Caco-2 (cell line): Measurements from ENCODE around the gene PIP5KL1. TPM values are rescaled to one million over a fixed set of nuclear protein-coding genes. Genes with fewer than 3 reads are reported as not detected.

Experiments used
- BruUV-seq: library from RNA; stranded (reverse); fragments of 400-500 nt; replicated peaks from 2 replicates; lab custom pipeline; 2021; lab: Mats Ljungman, UMichigan
- CTCF ChIA-PET: fragments of 300-600 bp; sonication (Branson Sonifier 250); formaldehyde crosslinking; loops from one replicate; lab custom pipeline; 2022; ENCODE audit warnings: antibody characterized with exemption; lab: Charles Lee
- POLR2A ChIA-PET: fragments of 300-600 bp; sonication (Branson Sonifier 250); formaldehyde crosslinking; loops from one replicate; lab custom pipeline; 2022; ENCODE audit warnings: antibody characterized with exemption; lab: Charles Lee
- DNase-seq, 2 experiments: peaks; one replicate each; pipeline versions ENCODE4 v3.0.0 to v3.0.0-alpha.2; 2020 to 2022
- H3K27me3 ChIP-seq: replicated peaks from 2 replicates; pipeline ENCODE4 v1.6.0; 2011; ENCODE audit warnings: low read length; ENCODE audit not compliant: control insufficient read depth, insufficient read depth
- H3K36me3 ChIP-seq: 2 replicates; pipeline ENCODE4 v1.5.1; 2011; ENCODE audit warnings: low read length; ENCODE audit not compliant: control insufficient read depth, insufficient read depth
- H3K4me1 ChIP-seq: fragments of 250-450 bp; sonication (Bioruptor Pico); 2 replicates; pipeline ENCODE4 v1.5.1; 2020; ENCODE audit warnings: mild to moderate bottlenecking
- H3K4me3 ChIP-seq: 2 replicates; pipeline ENCODE4 v1.5.1; 2011; ENCODE audit warnings: low read depth, mild to moderate bottlenecking, control low read depth, low read length
- H3K9me3 ChIP-seq: fragments of 250-450 bp; sonication (Bioruptor Pico); 2 replicates; pipeline ENCODE4 v1.5.1; 2020; ENCODE audit warnings: mild to moderate bottlenecking, moderate library complexity
- H3K27ac Mint-ChIP-seq: one replicate; pipeline ENCODE4 v1.8.0; 2022; ENCODE audit warnings: mixed read lengths; ENCODE audit not compliant: unreplicated experiment
- H3K27me3 Mint-ChIP-seq: one replicate; pipeline ENCODE4 v1.8.0; 2022; ENCODE audit warnings: mixed read lengths; ENCODE audit not compliant: insufficient read depth, unreplicated experiment
- H3K36me3 Mint-ChIP-seq: one replicate; pipeline ENCODE4 v1.8.0; 2022; ENCODE audit warnings: mild to moderate bottlenecking, mixed read lengths; ENCODE audit not compliant: insufficient read depth, unreplicated experiment
- H3K4me1 Mint-ChIP-seq: one replicate; pipeline ENCODE4 v1.8.0; 2022; ENCODE audit warnings: low read depth, mixed read lengths; ENCODE audit not compliant: unreplicated experiment
- H3K4me3 Mint-ChIP-seq: one replicate; pipeline ENCODE4 v1.8.0; 2022; ENCODE audit warnings: mild to moderate bottlenecking, moderate library complexity, mixed read lengths; ENCODE audit not compliant: unreplicated experiment
- H3K9me3 Mint-ChIP-seq: one replicate; pipeline ENCODE4 v1.8.0; 2022; ENCODE audit warnings: mixed read lengths; ENCODE audit not compliant: unreplicated experiment
- intact Hi-C: fragments of 100-400 bp; cut with micrococcal nuclease; formaldehyde crosslinking; loops from one replicate; pipeline ENCODE4 v1.10.0; 2022; ENCODE audit not compliant: unreplicated experiment
- total RNA-seq: library from RNA; stranded (reverse); gene quantifications from 2 replicates; pipeline ENCODE4 v1.2.3, GENCODE V29; 2022
- TF ChIP-seq, protein P1 (sequence below), 2 experiments: fragments of 200-600 bp in 1 of 2; IDR thresholded peaks; 1 replicate in 1 of 2; 2 replicates in 1 of 2; pipeline versions ENCODE4 v1.5.1 to v1.8.0; 2011 to 2022; ENCODE audit warnings: antibody characterized with exemption in 1 of 2, control low read depth in 1 of 2, inconsistent platforms in 1 of 2, low read depth in 1 of 2, low read length in 1 of 2, mild to moderate bottlenecking in 1 of 2, moderate library complexity in 1 of 2; ENCODE audit not compliant: insufficient read depth in 1 of 2, severe bottlenecking in 1 of 2, unreplicated experiment in 1 of 2

The PIP5KL1 gene
- total RNA-seq, 1 experiment from 2014 or later: 2.3 TPM

DNA sequence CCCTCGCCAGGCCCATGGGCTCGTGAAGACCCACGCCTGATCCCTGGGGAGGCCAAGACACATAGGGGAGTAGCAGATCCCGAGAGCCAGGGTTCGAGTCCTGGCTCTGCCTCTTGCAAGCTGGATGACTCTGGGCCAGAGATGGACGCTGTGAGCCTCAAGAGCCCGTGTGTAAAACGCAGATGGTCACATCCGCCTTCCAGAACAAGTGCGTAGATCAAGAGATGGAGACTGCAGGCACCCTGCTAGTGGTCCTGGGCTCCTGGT, 22.0 kb downstream of the PIP5KL1 start:
- no peak for DNase-seq
- no TSS peak for BruUV-seq
- peaks cover 25% of the 10 kb centered on the region for H3K4me1 ChIP-seq
- Mint-ChIP-seq H3K9me3 (no peaks in the 10 kb centered on the region), H3K4me1 (no peaks in the 10 kb centered on the region), H3K36me3 (no peaks in the 10 kb centered on the region), H3K27ac (no peak overlapping the region), H3K4me3 (no peak overlapping the region), H3K27me3 (no peaks in the 10 kb centered on the region)
- POLR2A ChIA-PET: no interaction called here
- H3K4me3 ChIP-seq: no peak overlapping the region
- H3K9me3 ChIP-seq: no peaks in the 10 kb centered on the region
- intact Hi-C loops: no loop called here
- CTCF ChIA-PET: no interaction called here
- no peaks in the 10 kb centered on the region; the same call in 1 of the 2 replicates for H3K36me3 ChIP-seq
- TF ChIP-seq, protein P1, sequence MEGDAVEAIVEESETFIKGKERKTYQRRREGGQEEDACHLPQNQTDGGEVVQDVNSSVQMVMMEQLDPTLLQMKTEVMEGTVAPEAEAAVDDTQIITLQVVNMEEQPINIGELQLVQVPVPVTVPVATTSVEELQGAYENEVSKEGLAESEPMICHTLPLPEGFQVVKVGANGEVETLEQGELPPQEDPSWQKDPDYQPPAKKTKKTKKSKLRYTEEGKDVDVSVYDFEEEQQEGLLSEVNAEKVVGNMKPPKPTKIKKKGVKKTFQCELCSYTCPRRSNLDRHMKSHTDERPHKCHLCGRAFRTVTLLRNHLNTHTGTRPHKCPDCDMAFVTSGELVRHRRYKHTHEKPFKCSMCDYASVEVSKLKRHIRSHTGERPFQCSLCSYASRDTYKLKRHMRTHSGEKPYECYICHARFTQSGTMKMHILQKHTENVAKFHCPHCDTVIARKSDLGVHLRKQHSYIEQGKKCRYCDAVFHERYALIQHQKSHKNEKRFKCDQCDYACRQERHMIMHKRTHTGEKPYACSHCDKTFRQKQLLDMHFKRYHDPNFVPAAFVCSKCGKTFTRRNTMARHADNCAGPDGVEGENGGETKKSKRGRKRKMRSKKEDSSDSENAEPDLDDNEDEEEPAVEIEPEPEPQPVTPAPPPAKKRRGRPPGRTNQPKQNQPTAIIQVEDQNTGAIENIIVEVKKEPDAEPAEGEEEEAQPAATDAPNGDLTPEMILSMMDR (IDR thresholded peaks at IDR 0.05; ENCODE audit: insufficient read depth in 1 of 2, low read depth in 1 of 2, low read length in 1 of 2, severe bottlenecking in 1 of 2, unreplicated experiment in 1 of 2): no peak
- H3K27me3 ChIP-seq: no peaks in the 10 kb centered on the region

DNA sequence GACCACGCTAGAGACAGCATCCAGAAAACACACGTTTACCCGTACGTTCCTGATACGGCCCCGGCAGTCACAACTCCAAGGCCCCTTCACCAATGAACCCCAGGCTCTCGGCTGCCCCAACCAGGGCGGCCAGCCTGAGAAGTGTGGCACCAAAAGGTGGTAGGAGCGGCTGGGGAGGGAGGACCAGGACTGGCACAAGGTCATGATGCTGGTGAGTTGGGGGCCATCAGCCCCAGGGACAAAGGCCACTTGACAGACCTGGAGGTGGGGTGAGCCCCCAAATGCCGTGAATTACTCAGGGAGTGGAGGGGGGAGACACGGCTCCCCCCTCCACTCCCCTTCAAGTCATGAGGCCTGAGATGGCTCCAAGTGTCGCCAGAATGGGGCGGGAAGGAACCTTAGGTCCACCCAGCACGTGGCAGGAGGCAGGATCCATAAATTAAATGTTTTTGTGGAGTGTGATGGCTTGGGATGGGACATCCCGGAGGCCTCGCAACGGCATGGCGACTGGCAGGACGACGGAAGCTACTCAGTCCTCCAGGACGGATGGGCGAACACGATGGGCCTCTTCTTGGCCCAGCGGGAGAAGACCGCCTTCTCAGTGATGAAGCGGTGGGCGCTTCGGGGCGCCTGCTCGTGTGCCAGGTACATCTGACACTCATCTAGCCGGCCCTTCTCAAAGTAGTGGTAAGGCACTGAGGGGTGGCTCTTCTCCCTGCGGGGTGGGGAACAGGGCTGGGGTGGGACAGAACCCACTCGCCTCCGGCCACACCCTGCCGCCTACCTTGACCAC, 22.5 kb downstream of the PIP5KL1 start:
- Histone ChIP-seq H3K9me3 (no peaks in the 10 kb centered on the region), H3K36me3 (no peaks in the 10 kb centered on the region; the same call in 1 of the 2 replicates), H3K4me1 (peaks cover 22% of the 10 kb centered on the region), H3K27me3 (no peaks in the 10 kb centered on the region), H3K4me3 (no peak overlapping the region)
- H3K27ac Mint-ChIP-seq: no peak overlapping the region
- H3K4me1 Mint-ChIP-seq: no peaks in the 10 kb centered on the region
- TF ChIP-seq, protein P1 (IDR thresholded peaks at IDR 0.05; ENCODE audit: insufficient read depth in 1 of 2, low read depth in 1 of 2, low read length in 1 of 2, severe bottlenecking in 1 of 2, unreplicated experiment in 1 of 2): no peak
- no TSS peak for BruUV-seq
- DNase-seq: no peak
- H3K9me3 Mint-ChIP-seq: no peaks in the 10 kb centered on the region
- ChIA-PET POLR2A (no interaction called here), CTCF (interaction anchor here (0.7 kb wide), 1 partner anchor 629 kb away, joined by 3 read pairs; no protein-coding TSS in a partner anchor)
- intact Hi-C loops: no loop called here
- H3K27me3 Mint-ChIP-seq: no peaks in the 10 kb centered on the region
- H3K4me3 Mint-ChIP-seq: no peak overlapping the region
- H3K36me3 Mint-ChIP-seq: no peaks in the 10 kb centered on the region

DNA sequence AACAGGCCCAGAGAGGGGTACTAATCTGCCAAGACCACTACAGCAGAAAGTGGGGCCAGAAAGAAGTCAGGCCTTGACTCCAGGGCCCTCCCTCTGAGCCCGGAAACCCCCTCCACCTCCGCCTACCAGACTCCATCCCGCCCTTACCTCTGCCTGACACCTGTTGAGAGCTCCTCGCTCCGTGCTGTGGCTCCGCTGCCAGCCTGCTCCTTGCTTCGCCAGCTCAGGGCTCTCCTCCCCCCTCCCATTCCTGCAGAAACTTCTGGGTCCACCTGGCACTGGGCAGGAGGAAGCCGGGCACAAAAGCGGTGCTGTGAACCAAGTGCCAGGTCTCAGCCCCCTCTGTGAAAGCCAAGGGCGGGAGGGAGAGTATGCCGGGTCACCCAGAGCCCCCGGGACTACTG, 24.8 kb downstream of the PIP5KL1 start:
- Histone ChIP-seq H3K9me3 (no peaks in the 10 kb centered on the region), H3K4me1 (peaks cover 23% of the 10 kb centered on the region; the same call in 1 of the 2 replicates), H3K27me3 (no peaks in the 10 kb centered on the region), H3K4me3 (no peak overlapping the region), H3K36me3 (no peaks in the 10 kb centered on the region)
- H3K4me1 Mint-ChIP-seq: peaks cover 6% of the 10 kb centered on the region
- ChIA-PET CTCF (no interaction called here), POLR2A (no interaction called here)
- BruUV-seq: no TSS peak
- H3K27me3 Mint-ChIP-seq: no peaks in the 10 kb centered on the region
- TF ChIP-seq, protein P1 (IDR thresholded peaks at IDR 0.05; ENCODE audit: insufficient read depth in 1 of 2, low read depth in 1 of 2, low read length in 1 of 2, severe bottlenecking in 1 of 2, unreplicated experiment in 1 of 2): no peak
- H3K27ac Mint-ChIP-seq: no peak overlapping the region
- peaks cover 5% of the 10 kb centered on the region for H3K36me3 Mint-ChIP-seq
- no peak overlapping the region for H3K4me3 Mint-ChIP-seq
- intact Hi-C loops: no loop called here
- no peak for DNase-seq
- no peaks in the 10 kb centered on the region for H3K9me3 Mint-ChIP-seq
